Natural killer cell (primary cell): ENCODE data around the gene VPS26C. TPM values are rescaled to one million over a fixed set of nuclear protein-coding genes. Genes with fewer than 3 reads are reported as not detected.
A peak's percentile ranks its signal among the peaks of the same experiment; 100 is the strongest.
"Not testable (repeated sequence)": the region's sequence is repeated elsewhere in the genome, so short reads cannot be mapped to it uniquely, and the experiment has no call there.

Source experiments
- ATAC-seq, 3 donors: fragments of 150-1000 bp in 2 of 3; fragments of 200-7000 bp in 1 of 3; cut with Tn5 transposase; 1 replicate in 1 of 3; 2 replicates in 2 of 3; pipeline ENCODE4 v1.10.0; 2021; ENCODE audit warnings: mild to moderate bottlenecking in 2 of 3, moderate library complexity in 2 of 3
- DNase-seq, 2 donors: peaks; one replicate each; pipeline versions ENCODE4 v3.0.0 to v3.0.0-alpha.2; 2013 to 2021; ENCODE audit warnings: mixed read lengths in 1 of 2
- H3K27ac ChIP-seq: one replicate; pipeline ENCODE4 v1.5.1; 2013; ENCODE audit warnings: mild to moderate bottlenecking, low read length
- H3K27me3 ChIP-seq: one replicate; pipeline ENCODE4 v1.6.1; 2013; ENCODE audit warnings: low read length; ENCODE audit not compliant: control insufficient read depth, insufficient read depth
- H3K36me3 ChIP-seq: one replicate; pipeline ENCODE4 v1.6.1; 2013; ENCODE audit warnings: low read length; ENCODE audit not compliant: control insufficient read depth, insufficient read depth
- H3K4me1 ChIP-seq: one replicate; pipeline ENCODE4 v1.6.1; 2013; ENCODE audit warnings: low read length; ENCODE audit not compliant: control insufficient read depth, insufficient read depth
- H3K4me3 ChIP-seq: one replicate; pipeline ENCODE4 v1.5.1; 2013; ENCODE audit warnings: low read length
- H3K9me3 ChIP-seq: one replicate; pipeline ENCODE4 v1.6.1; 2013; ENCODE audit warnings: low read length; ENCODE audit not compliant: control insufficient read depth, insufficient read depth
- H3K27ac Mint-ChIP-seq, 2 donors: one replicate each; pipeline ENCODE4 v1.8.0; 2022; ENCODE audit warnings: mild to moderate bottlenecking in 2 of 2, mixed read lengths in 2 of 2, moderate library complexity in 1 of 2
- H3K27me3 Mint-ChIP-seq, 2 donors: one replicate each; pipeline ENCODE4 v1.8.0; 2022; ENCODE audit warnings: low read depth in 2 of 2, mixed read lengths in 2 of 2
- H3K36me3 Mint-ChIP-seq: one replicate; pipeline ENCODE4 v1.8.0; 2022; ENCODE audit warnings: mixed read lengths
- H3K4me1 Mint-ChIP-seq, 2 donors: one replicate each; pipeline ENCODE4 v1.8.0; 2022; ENCODE audit warnings: mixed read lengths in 2 of 2
- H3K4me3 Mint-ChIP-seq: one replicate; pipeline ENCODE4 v1.8.0; 2022; ENCODE audit warnings: mild to moderate bottlenecking, moderate library complexity, mixed read lengths
- H3K9me3 Mint-ChIP-seq, 2 donors: one replicate each; pipeline ENCODE4 v1.8.0; 2022; ENCODE audit warnings: mixed read lengths in 2 of 2
- WGBS: methylation state at CpG from one replicate; pipeline ENCODE4 v1.1.7; 2013; ENCODE audit warnings: missing lambda C conversion rate; ENCODE audit not compliant: insufficient coverage; 5-methylcytosine and 5-hydroxymethylcytosine counted together
- intact Hi-C: fragments of 100-400 bp; cut with micrococcal nuclease; formaldehyde crosslinking; loops from one replicate; pipeline ENCODE4 v1.14.2; 2022
- total RNA-seq, 4 donors: library from RNA; stranded (reverse); fragments of 120-200 nt in 1 of 4; gene quantifications; one replicate each; pipeline versions ENCODE4 v1.2.3 to v1.2.4, GENCODE V29; 2013 to 2022
- TF ChIP-seq, protein P1 (sequence below): fragments of 200-600 bp; IDR thresholded peaks from one replicate; pipeline ENCODE4 v1.8.0; 2022; ENCODE audit warnings: antibody characterized with exemption

Gene VPS26C
- total RNA-seq, 3 donors from 2014 or later (not counting 1 experiment from before 2014, with no cell fraction given), result 71.1 to 84.7 (median 72.2) TPM

DNA sequence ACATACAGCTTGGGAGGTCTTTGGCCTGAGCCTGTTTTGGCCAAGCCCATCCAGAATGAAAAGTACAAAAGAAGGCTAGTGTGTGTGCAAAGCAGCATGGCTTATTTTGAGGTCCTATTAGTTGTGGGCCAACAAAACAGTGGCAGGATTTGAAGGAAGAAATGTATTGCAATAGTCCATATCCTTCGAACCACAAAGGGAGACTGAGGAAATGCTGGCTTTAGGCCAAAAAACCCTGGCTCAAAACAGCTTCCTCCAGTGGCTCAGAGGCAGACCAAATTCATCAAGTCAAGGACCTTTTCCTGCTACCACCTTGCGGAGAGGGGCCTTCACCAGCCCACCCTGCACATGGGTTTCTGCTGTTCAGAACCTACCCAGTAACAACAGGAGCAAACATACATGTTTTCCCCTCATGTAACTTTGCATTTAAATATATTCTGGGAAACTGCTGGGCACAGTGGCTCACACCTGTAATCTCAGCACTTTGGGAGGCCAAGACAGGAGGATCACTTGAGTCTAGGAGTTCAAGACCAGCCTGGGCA is 43.3 kb downstream of the VPS26C start:
- Histone ChIP-seq H3K27ac (peak overlapping the region; percentile 61), H3K4me3 (no peak overlapping the region), H3K9me3 (no peaks in the 10 kb centered on the region), H3K4me1 (peaks cover 53% of the 10 kb centered on the region), H3K27me3 (no peaks in the 10 kb centered on the region), H3K36me3 (peaks cover 31% of the 10 kb centered on the region)
- DNase-seq, result no peak
- TF ChIP-seq, protein P1, sequence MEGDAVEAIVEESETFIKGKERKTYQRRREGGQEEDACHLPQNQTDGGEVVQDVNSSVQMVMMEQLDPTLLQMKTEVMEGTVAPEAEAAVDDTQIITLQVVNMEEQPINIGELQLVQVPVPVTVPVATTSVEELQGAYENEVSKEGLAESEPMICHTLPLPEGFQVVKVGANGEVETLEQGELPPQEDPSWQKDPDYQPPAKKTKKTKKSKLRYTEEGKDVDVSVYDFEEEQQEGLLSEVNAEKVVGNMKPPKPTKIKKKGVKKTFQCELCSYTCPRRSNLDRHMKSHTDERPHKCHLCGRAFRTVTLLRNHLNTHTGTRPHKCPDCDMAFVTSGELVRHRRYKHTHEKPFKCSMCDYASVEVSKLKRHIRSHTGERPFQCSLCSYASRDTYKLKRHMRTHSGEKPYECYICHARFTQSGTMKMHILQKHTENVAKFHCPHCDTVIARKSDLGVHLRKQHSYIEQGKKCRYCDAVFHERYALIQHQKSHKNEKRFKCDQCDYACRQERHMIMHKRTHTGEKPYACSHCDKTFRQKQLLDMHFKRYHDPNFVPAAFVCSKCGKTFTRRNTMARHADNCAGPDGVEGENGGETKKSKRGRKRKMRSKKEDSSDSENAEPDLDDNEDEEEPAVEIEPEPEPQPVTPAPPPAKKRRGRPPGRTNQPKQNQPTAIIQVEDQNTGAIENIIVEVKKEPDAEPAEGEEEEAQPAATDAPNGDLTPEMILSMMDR, result no peak
- 96% methylated on average over 2 of the region's 2 CpGs for WGBS
- Mint-ChIP-seq H3K27ac (peak overlapping the region; percentile 89 to 95), H3K4me3 (peak overlapping the region; percentile 69), H3K36me3 (no peaks in the 10 kb centered on the region), H3K4me1 (peaks cover 60 to 63% of the 10 kb centered on the region in 2 donors), H3K27me3 (no peaks in the 10 kb centered on the region), H3K9me3 (no peaks in the 10 kb centered on the region)
- no peak for ATAC-seq
- intact Hi-C loops, result loop anchor here (2.0 to 10.0 kb wide), 3 partner anchors 33 to 338 kb away; partner anchors contain the start of genes PIGP and TTC3

DNA sequence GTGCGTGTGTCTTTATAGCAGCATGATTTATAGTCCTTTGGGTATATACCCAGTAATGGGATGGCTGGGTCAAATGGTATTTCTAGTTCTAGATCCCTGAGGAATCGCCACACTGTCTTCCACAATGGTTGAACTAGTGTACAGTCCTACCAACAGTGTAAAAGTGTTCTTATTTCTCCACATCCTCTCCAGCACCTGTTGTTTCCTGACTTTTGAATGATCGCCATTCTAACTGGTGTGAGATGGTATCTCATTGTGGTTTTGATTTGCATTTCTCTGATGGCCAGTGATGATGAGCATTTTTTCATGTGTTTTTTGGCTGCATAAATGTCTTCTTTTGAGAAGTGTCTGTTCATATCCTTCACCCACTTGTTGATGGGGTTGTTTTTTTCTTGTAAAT is 44.9 kb downstream of the VPS26C start:
- not testable (repeated sequence) for H3K4me3 ChIP-seq, H3K9me3 ChIP-seq, H3K9me3 Mint-ChIP-seq, DNase-seq, H3K27me3 Mint-ChIP-seq, H3K36me3 Mint-ChIP-seq, H3K27me3 ChIP-seq, ATAC-seq, H3K27ac ChIP-seq
- peak overlapping the region; percentile 56 for H3K4me3 Mint-ChIP-seq
- Histone ChIP-seq H3K4me1 (peaks cover 53% of the 10 kb centered on the region), H3K36me3 (peaks cover 16% of the 10 kb centered on the region)
- no CpG with 5 or more reads among the region's 3 CpGs for WGBS
- intact Hi-C loops, result loop anchor here (5.0 to 10.0 kb wide), 2 partner anchors 147 to 340 kb away; partner anchors contain the start of genes PIGP and TTC3
- H3K27ac Mint-ChIP-seq, result peak overlapping the region; percentile 89 to 91
- H3K4me1 Mint-ChIP-seq, result peaks cover 60 to 63% of the 10 kb centered on the region in 2 donors

DNA sequence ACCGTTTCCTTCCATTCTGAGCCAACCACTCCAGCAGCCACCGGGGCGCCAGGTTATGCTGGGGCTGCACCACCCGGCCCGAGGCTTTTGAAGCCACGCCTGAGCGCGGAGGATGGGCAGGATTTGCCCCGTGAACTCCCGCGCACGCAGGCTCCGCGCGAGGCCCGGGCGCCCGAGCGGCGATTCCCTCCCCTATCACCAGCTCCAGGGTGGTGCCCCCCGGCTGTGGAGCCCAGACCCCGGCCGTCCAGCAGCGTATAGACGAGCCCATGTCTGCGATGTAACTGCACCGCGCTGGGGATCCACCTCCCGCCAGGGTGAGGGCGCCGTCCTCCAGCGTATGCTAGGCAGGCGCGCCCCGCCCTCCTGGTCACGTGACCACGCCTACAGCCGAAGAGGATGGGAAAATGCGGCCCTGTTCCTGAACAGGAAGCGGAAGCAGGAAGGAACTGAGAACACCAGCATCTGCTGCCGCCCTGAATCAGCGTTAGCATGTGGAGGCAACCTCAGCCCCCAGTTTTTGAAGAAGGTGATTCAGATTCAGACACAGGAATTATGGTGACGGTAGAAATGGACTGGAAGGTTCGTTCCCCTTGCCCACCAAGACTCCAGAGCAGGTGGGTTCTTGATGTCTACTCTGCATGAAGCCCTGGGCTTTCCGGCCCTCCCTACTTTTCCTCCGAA is 46.0 kb downstream of the VPS26C start:
- H3K4me3 Mint-ChIP-seq, result peak overlapping the region; percentile 95
- Histone ChIP-seq H3K4me1 (peaks cover 44% of the 10 kb centered on the region), H3K27ac (peak overlapping the region; percentile 77), H3K36me3 (peaks cover 4% of the 10 kb centered on the region), H3K27me3 (no peaks in the 10 kb centered on the region), H3K9me3 (no peaks in the 10 kb centered on the region), H3K4me3 (peak overlapping the region; percentile 69)
- H3K27ac Mint-ChIP-seq, result peak overlapping the region; percentile 89 to 91
- no peaks in the 10 kb centered on the region for H3K9me3 Mint-ChIP-seq
- peaks cover 51 to 53% of the 10 kb centered on the region in 2 donors for H3K4me1 Mint-ChIP-seq
- TF ChIP-seq, protein P1, result no peak
- peak; percentile 67 to 85 (median 76) for ATAC-seq
- no peaks in the 10 kb centered on the region for H3K36me3 Mint-ChIP-seq
- 3% methylated on average over 46 of the region's 46 CpGs for WGBS
- H3K27me3 Mint-ChIP-seq, result no peaks in the 10 kb centered on the region
- intact Hi-C loops, result loop anchor here (2.0 to 10.0 kb wide), 4 partner anchors 146 to 341 kb away; partner anchors contain the start of genes DYRK1A, PIGP and TTC3
- peak; percentile 85 to 95 for DNase-seq

DNA sequence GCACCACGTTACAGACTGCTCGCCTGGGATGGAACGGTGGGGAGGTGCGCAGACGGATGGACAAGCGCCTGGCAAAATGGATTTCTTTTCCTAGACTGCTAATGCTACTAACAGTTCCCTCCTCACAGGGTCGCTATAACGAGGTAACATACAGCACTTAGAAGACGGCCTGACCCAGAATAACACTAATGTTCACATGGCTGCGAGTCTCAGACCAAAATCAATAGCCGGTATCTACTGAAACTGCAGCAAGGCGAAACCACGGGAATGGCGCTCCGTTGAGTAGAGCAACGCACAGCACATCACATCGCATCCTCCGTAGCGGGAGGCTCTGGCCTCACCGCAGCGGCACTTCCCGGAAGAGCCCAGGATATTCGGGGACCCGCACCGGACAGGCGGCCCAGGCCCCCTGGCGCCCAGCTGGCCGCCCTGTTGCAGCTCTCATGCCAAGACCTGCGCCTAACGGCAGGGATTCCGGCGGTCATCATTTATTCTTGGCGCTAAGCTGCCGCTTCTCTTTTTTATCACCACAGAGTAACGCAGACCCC is 46.6 kb downstream of the VPS26C start:
- H3K9me3 ChIP-seq, result no peaks in the 10 kb centered on the region
- peak; percentile 31 to 42 (median 32) for ATAC-seq
- TF ChIP-seq, protein P1, result no peak
- H3K27me3 ChIP-seq, result no peaks in the 10 kb centered on the region
- H3K4me1 Mint-ChIP-seq, result peaks cover 45 to 47% of the 10 kb centered on the region in 2 donors
- peak overlapping the region; percentile 95 for H3K4me3 Mint-ChIP-seq
- peaks cover 2% of the 10 kb centered on the region for H3K36me3 ChIP-seq
- H3K4me3 ChIP-seq, result peak overlapping the region; percentile 69
- intact Hi-C loops, result loop anchor here (2.0 to 10.0 kb wide), 4 partner anchors 146 to 342 kb away; partner anchors contain the start of genes DYRK1A, PIGP and TTC3
- peak overlapping the region; percentile 89 to 91 for H3K27ac Mint-ChIP-seq
- no peaks in the 10 kb centered on the region for H3K36me3 Mint-ChIP-seq
- no peaks in the 10 kb centered on the region for H3K9me3 Mint-ChIP-seq
- H3K4me1 ChIP-seq, result peaks cover 38% of the 10 kb centered on the region
- peak; percentile 34 to 65 for DNase-seq
- 2% methylated on average over 35 of the region's 35 CpGs for WGBS
- H3K27me3 Mint-ChIP-seq, result no peaks in the 10 kb centered on the region
- peak overlapping the region; percentile 77 for H3K27ac ChIP-seq
